ENCODE measurements around the gene TOMM40. TPM values are rescaled to one million over a fixed set of nuclear protein-coding genes. Genes with fewer than 3 reads are reported as not detected.
A peak's percentile ranks its signal among the peaks of the same experiment; 100 is the strongest.

Gene TOMM40
- total and polyA plus RNA-seq, 2 of the 13 experiments (the other 11 are each of a cell fraction or from before 2014, with no cell fraction given), result 72.0 to 110 TPM

DNA sequence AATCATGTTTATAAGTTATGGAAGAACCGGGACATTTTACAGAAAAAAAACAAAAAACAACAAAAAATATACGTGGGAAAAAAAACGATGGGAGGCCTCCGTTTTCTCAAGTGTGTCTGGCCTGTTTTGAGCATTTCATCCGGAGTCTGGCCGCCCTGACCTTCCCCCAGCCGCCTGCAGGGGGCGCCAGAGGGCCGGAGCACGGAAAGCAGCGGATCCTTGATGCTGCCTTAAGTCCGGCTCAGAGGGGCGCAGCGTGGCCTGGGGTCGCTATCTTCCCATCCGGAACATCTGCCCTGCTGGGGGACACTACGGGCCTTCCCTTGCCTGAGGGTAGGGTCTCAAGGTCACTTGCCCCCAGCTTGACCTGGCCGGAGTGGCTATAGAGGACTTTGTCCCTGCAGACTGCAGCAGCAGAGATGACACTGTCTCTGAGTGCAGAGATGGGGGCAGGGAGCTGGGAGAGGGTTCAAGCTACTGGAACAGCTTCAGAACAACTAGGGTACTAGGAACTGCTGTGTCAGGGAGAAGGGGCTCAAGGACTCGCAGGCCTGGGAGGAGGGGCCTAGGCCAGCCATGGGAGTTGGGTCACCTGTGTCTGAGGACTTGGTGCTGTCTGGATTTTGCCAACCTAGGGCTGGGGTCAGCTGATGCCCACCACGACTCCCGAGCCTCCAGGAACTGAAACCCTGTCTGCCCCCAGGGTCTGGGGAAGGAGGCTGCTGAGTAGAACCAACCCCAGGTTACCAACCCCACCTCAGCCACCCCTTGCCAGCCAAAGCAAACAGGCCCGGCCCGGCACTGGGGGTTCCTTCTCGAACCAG lies 12.8 kb downstream of the TOMM40 start (continued):
- TF ChIP-seq, protein P1, sequence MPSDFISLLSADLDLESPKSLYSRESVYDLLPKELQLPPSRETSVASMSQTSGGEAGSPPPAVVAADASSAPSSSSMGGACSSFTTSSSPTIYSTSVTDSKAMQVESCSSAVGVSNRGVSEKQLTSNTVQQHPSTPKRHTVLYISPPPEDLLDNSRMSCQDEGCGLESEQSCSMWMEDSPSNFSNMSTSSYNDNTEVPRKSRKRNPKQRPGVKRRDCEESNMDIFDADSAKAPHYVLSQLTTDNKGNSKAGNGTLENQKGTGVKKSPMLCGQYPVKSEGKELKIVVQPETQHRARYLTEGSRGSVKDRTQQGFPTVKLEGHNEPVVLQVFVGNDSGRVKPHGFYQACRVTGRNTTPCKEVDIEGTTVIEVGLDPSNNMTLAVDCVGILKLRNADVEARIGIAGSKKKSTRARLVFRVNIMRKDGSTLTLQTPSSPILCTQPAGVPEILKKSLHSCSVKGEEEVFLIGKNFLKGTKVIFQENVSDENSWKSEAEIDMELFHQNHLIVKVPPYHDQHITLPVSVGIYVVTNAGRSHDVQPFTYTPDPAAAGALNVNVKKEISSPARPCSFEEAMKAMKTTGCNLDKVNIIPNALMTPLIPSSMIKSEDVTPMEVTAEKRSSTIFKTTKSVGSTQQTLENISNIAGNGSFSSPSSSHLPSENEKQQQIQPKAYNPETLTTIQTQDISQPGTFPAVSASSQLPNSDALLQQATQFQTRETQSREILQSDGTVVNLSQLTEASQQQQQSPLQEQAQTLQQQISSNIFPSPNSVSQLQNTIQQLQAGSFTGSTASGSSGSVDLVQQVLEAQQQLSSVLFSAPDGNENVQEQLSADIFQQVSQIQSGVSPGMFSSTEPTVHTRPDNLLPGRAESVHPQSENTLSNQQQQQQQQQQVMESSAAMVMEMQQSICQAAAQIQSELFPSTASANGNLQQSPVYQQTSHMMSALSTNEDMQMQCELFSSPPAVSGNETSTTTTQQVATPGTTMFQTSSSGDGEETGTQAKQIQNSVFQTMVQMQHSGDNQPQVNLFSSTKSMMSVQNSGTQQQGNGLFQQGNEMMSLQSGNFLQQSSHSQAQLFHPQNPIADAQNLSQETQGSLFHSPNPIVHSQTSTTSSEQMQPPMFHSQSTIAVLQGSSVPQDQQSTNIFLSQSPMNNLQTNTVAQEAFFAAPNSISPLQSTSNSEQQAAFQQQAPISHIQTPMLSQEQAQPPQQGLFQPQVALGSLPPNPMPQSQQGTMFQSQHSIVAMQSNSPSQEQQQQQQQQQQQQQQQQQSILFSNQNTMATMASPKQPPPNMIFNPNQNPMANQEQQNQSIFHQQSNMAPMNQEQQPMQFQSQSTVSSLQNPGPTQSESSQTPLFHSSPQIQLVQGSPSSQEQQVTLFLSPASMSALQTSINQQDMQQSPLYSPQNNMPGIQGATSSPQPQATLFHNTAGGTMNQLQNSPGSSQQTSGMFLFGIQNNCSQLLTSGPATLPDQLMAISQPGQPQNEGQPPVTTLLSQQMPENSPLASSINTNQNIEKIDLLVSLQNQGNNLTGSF (CRISPR knock-in tag; IDR thresholded peaks at IDR 0.05), result no peak
- no peak for TF ChIP-seq ZNF839 (CRISPR knock-in tag; IDR thresholded peaks at IDR 0.05; ENCODE audit: borderline replicate concordance)
- TF ChIP-seq, protein P2, sequence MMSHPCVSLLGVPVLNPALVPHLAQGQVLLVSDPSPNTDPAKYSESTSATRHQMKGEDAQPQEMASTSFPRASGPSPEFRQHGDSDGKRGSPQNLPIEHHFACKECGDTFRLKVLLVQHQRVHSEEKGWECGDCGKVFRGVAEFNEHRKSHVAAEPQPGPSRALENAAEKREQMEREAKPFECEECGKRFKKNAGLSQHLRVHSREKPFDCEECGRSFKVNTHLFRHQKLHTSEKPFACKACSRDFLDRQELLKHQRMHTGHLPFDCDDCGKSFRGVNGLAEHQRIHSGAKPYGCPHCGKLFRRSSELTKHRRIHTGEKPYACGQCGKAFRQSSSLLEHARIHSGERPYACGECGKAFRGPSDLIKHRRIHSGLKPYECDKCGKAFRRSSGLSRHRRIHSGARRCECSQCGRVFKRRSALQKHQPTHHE (CRISPR knock-in tag; IDR thresholded peaks at IDR 0.05; ENCODE audit: borderline replicate concordance), result no peak
- TF ChIP-seq FOXO1 (CRISPR knock-in tag; IDR thresholded peaks at IDR 0.05), result no peak
- TF ChIP-seq ZNF713 (CRISPR knock-in tag; IDR thresholded peaks at IDR 0.05), result no peak
- peak; percentile 97 for TF ChIP-seq AGO2 (optimal IDR thresholded peaks at IDR 0.05; ENCODE audit: low read depth, low read length)
- TF ChIP-seq, protein P3, sequence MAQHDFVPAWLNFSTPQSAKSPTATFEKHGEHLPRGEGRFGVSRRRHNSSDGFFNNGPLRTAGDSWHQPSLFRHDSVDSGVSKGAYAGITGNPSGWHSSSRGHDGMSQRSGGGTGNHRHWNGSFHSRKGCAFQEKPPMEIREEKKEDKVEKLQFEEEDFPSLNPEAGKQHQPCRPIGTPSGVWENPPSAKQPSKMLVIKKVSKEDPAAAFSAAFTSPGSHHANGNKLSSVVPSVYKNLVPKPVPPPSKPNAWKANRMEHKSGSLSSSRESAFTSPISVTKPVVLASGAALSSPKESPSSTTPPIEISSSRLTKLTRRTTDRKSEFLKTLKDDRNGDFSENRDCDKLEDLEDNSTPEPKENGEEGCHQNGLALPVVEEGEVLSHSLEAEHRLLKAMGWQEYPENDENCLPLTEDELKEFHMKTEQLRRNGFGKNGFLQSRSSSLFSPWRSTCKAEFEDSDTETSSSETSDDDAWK (CRISPR knock-in tag; IDR thresholded peaks at IDR 0.05), result no peak
- peak; percentile 77; the same call in 1 of the 2 replicates for TF ChIP-seq ZNF589 (CRISPR knock-in tag; conservative IDR thresholded peaks at IDR 0.05)
- TF ChIP-seq MEF2D (CRISPR knock-in tag; IDR thresholded peaks at IDR 0.05), result peak; percentile 60
- peak; percentile 36 for TF ChIP-seq CEBPG (CRISPR knock-in tag; IDR thresholded peaks at IDR 0.05)
- TF ChIP-seq HMGA1 (CRISPR knock-in tag; conservative IDR thresholded peaks at IDR 0.05), result no peak
- TF ChIP-seq ASH2L (IDR thresholded peaks at IDR 0.05; ENCODE audit: insufficient read length, low read depth, low read length), result peak; percentile 77
- no peak for TF ChIP-seq ZBTB8A (CRISPR knock-in tag; IDR thresholded peaks at IDR 0.05; ENCODE audit: borderline replicate concordance, low read depth)
- TF ChIP-seq, protein P4, sequence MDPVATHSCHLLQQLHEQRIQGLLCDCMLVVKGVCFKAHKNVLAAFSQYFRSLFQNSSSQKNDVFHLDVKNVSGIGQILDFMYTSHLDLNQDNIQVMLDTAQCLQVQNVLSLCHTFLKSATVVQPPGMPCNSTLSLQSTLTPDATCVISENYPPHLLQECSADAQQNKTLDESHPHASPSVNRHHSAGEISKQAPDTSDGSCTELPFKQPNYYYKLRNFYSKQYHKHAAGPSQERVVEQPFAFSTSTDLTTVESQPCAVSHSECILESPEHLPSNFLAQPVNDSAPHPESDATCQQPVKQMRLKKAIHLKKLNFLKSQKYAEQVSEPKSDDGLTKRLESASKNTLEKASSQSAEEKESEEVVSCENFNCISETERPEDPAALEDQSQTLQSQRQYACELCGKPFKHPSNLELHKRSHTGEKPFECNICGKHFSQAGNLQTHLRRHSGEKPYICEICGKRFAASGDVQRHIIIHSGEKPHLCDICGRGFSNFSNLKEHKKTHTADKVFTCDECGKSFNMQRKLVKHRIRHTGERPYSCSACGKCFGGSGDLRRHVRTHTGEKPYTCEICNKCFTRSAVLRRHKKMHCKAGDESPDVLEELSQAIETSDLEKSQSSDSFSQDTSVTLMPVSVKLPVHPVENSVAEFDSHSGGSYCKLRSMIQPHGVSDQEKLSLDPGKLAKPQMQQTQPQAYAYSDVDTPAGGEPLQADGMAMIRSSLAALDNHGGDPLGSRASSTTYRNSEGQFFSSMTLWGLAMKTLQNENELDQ (CRISPR knock-in tag; IDR thresholded peaks at IDR 0.05; ENCODE audit: borderline replicate concordance), result no peak
- TF ChIP-seq TSC22D2 (CRISPR knock-in tag; IDR thresholded peaks at IDR 0.05; ENCODE audit: borderline replicate concordance), result no peak
- peak; percentile 56 for TF ChIP-seq HNRNPH1 (optimal IDR thresholded peaks at IDR 0.05; ENCODE audit: low read depth, low read length)
- peak; percentile 91; the same call in 1 of the 2 replicates for TF ChIP-seq KDM3A (CRISPR knock-in tag; IDR thresholded peaks at IDR 0.05; ENCODE audit: low read depth)
- TF ChIP-seq ZNF615 (CRISPR knock-in tag; IDR thresholded peaks at IDR 0.05; ENCODE audit: borderline replicate concordance), result no peak; the same call in 1 of the 2 replicates

Measured in HepG2 (cell line).